GM13977 (cell line): Measurements from ENCODE around the gene MAPK10.

Experiments
- DNase-seq: peaks from one replicate; pipeline ENCODE4 v3.0.0; 2012; ENCODE audit warnings: low spot score
- CTCF ChIP-seq: IDR thresholded peaks from 2 replicates; pipeline ENCODE4 v1.5.1; 2012; ENCODE audit warnings: mild to moderate bottlenecking, control low read depth; ENCODE audit not compliant: insufficient read depth; ENCODE audit errors: extremely low read depth, missing control alignments
- in situ Hi-C: fragments of 300-500 bp; cut with MboI; formaldehyde crosslinking; loops from one replicate; pipeline ENCODE4 v1.12.0; 2022; ENCODE audit warnings: low sequenced_read_pairs, low pct_unique_long_range_greater_than_20kb, mixed read lengths, inconsistent platforms; ENCODE audit not compliant: unreplicated experiment

Gene MAPK10

DNA sequence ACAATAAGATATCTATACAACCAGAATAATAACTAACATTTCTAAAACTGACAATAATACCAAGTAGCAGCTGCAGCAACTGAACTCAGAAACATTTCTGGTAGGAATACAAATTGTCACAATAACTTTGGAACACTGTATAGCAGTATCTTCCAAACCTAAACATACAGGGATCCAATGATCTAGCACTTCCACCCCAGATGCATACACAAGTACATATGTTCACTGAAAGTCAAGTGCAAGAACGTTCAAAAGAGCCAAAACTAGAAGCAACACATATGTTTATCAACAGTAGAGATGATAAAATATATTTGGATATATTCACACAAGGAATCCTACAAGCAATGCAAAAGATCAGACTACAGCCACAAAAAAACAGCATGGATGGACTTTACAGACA, 46.2 kb downstream of the MAPK10 start:
- no peak for TF ChIP-seq CTCF
- in situ Hi-C loops: no loop called here
- no peak for DNase-seq

DNA sequence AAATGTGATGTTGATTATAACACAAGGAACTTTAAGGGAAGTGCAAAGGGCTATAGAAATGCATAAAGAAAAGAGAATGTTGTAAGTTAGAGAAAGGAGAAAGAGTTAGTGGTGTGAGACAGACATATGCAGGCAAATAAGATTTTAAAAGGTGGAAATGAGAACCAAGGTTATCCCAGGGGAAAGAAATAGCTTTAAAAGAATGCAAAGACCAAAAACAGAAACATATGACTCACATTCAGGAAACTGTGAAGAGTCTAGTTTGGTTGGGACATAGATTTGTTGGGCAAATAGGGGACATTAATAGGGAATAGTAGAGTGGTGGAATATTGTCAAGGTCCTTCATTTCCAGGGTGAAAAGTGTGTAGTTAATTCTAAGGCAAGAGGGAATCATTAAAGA, 52.4 kb downstream of the MAPK10 start:
- TF ChIP-seq CTCF: no peak
- DNase-seq: no peak
- in situ Hi-C loops: no loop called here

GRCh38 chr4:86306816-86307215, 53.0 kb downstream of the MAPK10 start:
- DNase-seq: no peak

GRCh38 chr4:86302830-86303229, 57.0 kb downstream of the MAPK10 start:
- no peak for TF ChIP-seq CTCF
- DNase-seq: no peak
- in situ Hi-C loops: no loop called here

More at GRCh38 chr4:86306816-86307215, 53.0 kb downstream of the MAPK10 start:
- no peak for TF ChIP-seq CTCF
- in situ Hi-C loops: no loop called here

DNA sequence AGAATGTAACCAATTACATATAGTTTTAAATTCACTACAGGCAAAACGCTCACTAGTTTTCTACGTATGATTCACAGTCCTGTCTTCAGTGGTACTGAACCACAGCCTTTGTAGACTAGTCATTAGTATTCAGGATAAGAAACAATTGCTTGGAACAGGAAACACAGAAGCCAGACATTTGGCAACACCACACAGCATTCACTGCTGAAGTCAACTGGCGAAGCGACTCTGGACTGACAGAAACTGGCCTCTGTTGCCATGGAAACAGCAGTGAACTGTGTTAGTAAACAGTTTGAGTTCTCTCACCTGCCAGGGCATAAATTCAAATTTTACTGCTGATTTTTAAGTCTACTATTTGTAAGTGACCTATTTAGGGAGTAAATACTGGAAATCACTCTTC, 57.6 kb downstream of the MAPK10 start:
- no peak for DNase-seq
- no peak for TF ChIP-seq CTCF
- in situ Hi-C loops: no loop called here

- DNase-seq: no peak
- no peak for TF ChIP-seq CTCF
- in situ Hi-C loops: no loop called here
Observed at GRCh38 chr4:86300516-86300915, 59.3 kb downstream of the MAPK10 start.

- in situ Hi-C loops: no loop called here
- no peak for DNase-seq
- no peak for TF ChIP-seq CTCF
Observed at GRCh38 chr4:86296865-86297264, 63.0 kb downstream of the MAPK10 start.
